Fibroblast of peridontal ligament (primary cell): Measurements from ENCODE around the gene SLC6A5.

Experiments
- DNase-seq: peaks from one replicate; pipeline ENCODE4 v3.0.0-alpha.2; 2010; ENCODE audit errors: extremely low read depth

Gene SLC6A5

DNA sequence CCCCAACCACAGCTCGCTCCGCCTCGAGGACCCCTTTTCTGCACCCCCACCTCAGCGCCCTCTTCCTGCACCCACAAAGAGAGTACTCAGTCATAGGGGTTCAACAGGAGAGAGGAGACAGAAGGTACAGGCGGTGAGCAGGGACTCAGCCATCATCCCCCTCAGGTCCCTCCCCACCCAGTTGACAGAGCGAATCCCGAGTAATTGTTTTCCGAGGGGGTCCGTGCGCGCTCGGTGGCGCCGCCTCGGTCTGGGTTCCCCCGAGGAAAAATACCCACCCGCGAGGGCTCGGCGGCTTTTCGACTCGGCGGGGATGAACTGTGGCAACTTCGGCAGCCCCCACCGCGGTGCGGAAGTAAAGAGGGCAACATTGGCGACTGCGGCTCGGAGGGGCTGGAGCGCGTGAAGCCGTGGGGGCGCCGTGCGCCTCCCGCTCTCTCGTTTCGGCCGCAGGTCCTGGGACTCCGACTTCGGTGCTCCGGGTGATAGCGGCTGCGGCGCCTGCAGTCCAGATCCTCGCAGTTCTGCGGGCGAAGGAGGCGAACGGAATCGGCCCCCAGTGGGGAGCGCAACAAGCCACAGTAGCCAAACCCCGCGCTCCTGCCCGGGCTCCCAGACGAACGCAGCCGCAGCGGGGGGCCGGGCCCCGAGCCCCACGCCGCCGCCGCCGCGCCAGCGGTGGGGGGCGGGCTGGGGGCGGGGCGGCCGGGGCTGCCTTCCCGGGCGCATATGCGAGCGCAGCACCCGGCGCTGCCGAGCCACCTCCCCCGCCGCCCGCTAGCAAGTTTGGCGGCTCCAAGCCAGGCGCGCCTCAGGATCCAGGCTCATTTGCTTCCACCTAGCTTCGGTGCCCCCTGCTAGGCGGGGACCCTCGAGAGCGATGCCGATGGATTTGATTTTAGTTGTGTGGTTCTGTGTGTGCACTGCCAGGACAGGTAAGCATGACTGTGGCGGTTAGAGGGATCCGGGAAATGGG lies 69.7 kb downstream of the SLC6A5 start, which contains the start of gene NELL1:
TSS of gene NELL1 (plus strand) at position 743 of the 976 bp plus-strand sequence.
- no peak for DNase-seq

DNA sequence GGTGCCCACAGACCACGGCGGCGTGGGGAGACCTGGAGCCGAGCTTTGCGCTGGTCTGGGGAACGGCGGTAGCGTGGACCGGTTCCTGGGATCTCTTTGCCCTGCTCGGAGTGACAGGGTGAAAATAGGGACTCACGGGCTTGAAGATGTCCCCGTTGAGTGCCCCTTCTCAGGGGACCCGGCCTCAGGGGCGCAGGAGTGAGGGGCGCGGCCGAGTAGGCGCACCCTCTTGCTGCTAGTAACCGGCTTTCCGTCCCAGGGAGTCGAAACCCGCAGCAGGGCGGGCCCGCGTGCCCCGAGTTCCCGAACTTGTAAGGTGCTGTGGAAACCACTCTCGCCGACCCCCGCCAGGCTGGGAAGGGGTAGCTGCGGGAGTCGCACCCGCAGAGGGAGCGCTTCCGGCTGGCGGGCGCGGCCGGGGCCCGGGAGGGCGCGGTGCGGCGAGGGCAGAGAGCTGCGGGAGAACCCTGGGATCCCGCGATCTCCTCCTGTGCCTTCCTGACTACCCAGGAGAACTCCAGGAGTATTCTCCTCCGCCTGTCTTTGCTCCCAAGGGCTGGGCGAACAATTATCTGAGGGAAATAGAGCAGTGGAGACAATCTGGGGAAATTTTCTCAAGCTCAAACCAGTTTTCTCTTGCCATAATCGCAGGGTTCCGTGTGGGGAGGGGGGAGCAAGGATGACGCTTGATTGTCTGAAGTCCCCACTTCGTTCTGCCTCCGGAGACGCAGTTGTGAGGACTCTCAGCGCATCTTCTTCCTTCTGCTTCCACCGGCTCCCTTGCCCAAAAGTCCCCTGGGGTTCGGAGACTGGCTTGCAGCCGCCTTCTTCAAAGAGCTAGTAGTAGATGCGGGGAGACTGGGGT lies 70.6 kb downstream of the SLC6A5 start:
- DNase-seq = no peak

DNA sequence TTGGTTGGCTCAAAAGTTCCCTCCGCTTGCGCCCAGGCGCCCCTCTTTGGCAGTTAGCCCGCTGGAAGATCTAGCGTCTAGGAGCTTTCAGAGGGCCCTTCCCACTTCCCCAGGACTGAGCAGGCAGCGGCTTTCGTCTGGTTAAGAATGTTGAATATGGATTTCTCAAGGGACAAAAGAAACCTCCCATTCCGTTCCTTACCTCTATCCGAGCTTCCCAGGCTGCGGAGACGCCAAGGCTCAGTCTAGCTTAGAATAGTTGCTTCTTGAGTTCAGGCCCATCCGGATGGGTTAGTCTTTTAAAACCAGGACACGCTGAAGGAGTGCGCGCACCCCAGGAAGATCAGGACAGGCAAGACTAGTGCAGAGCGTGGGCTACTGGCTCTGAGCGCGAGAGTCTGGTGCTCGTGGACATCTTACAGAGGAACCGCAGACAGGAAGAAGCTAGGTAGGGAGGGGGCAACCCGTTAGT lies 71.6 kb downstream of the SLC6A5 start:
- no peak for DNase-seq

DNA sequence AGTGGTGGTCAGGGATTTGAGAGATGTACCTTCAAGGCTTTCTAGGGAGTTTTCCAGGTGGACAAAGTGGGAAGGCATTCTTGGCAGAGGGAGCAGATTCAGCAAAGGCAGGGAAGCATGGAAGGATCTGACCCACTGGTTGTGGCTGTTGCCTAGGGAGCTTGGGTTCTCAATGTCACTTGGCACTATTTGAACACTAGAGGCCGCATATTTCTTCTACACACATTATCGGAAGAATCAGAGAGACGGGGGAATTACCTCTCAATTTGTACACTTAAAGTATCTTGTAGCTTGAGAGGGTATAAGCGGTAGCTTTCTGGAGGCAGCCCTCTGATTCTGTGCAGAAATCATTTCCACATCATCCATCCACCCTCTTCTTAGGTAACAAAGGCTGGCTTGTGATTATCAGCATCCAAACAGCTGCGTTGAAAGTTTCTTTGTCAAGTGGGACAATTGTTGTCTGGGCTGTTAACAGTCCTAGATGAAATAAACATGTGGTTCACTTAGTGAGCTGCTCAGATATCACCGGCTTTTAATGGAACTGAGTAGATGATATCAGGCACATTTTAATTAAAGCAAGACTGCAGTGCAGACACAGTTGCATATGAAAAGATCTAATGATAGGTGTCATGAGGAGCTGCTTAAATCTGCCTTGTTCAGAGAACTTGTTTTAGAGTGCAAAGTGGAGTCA lies 72.6 kb downstream of the SLC6A5 start:
- DNase-seq = no peak

DNA sequence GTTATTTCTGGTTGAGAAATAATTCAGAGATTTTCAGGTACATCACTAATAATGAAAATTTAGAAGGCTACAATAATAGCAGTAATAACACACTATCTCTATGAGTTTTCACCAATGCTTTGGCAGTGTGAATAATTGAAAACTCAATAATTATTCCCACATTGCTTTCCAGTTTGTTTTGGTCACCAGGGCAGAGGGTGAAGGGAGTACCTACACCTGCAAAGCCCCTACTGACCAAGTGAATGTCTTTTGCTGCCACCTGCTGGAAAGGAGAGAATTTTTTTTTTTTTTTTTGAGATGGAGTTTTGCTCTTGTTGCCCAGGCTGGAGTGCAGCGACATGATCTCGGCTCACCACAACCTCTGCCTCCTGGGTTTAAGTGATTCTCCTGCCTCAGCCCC lies 73.2 kb downstream of the SLC6A5 start:
- DNase-seq = no peak

DNA sequence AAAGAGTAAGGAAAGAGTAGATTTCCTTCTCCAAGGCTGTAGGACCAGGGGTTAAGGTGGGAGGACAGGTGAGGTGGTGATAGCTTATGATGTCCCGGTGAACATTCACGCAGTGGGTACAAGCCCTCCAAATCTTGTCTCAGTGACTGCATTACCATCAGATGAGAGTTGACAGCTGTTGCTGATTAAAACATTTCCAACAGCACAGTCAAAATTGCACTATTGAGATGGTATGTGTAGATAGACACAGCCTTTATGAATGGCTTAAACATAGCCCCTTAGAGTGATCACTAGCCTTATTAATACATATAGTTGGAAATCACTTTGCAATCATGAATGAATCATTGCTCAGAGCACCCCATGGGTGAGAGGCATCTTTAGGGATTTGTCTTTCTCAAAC lies 77.2 kb downstream of the SLC6A5 start:
- DNase-seq = no peak

DNA sequence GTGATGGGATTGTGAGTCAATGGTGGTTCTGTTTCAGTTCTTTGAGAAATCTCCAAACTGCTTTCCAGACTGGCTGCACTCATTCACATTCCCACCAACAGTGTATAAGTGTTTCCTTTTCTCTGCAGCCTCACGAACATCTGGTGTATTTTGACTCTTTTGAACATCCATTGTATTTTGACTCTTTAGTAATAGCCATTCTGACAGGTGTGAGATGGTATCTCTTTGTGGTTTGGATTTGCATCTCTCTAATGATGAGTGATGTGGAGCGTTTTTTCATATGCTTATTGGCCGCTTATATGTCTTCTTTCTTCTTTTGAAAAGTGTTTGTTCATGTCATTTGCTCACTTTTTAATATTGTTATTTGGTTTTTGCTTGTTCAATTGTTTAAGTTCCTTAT lies 89.4 kb downstream of the SLC6A5 start:
- DNase-seq = no peak

DNA sequence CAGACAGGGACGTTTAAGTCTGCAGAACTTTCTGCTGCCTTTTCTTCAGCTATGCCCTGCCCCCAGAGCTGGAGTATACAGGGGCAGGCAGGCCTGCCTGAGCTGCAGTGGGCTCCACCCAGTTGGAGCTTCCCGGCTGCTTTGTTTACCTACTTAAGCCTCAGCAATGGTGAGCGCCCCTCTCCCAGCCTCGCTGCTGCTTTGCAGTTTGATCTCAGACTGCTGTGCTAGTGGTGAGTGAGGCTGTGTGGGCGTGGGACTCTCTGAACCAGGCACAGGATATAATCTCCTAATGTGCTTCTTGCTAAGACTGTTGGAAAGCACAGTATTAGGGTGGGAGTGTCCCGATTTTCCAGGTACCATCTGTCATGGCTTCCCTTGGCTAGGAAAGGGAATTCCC lies 108.5 kb downstream of the SLC6A5 start:
- no peak for DNase-seq
